Measurements from ENCODE around the gene DDX49. TPM values are rescaled to one million over a fixed set of nuclear protein-coding genes. Genes with fewer than 3 reads are reported as not detected.

DDX49 gene
- polyA plus RNA-seq, 1 of the 3 experiments (the other 2 are of a cell fraction) = 86.8 TPM

- 92% methylated on average over 13 of the region's 17 CpGs for WGBS (ENCODE audit: low lambda C conversion rate)
These were observed 10.4 kb upstream of the DDX49 start for GRCh38 chr19:18908917-18909619.

DNA sequence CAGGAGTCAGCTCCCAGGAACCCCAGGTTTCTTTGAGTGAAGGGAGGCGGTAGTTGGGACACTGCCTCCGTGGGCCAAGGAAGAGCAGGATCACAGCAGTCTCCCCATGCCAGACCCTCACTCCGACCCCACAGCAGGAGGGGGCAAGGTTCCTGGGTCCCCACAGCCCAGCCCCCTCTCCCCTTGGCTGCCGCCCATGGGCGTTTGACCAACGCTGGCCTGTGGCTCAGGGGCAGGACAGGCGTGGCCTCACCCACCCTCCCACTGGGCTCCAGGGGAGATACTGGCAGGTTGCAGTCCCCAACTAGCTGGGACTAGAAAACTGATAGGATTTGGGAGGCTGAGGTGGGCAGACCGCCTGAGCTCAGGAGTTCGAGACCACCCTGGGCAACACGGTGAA is 9.5 kb upstream of the DDX49 start:
- no peaks in the 10 kb centered on the region for H3F3A ChIP-seq (replicated peaks; ENCODE audit: insufficient read depth)
- no peaks in the 10 kb centered on the region for H3K27me3 ChIP-seq (ENCODE audit: insufficient read depth)
- POLR2A ChIA-PET = no interaction called here
- H3K4me1 ChIP-seq (ENCODE audit: control insufficient read depth in 1 of 2, insufficient read depth in 2 of 2, low read depth in 1 of 2, low read length in 1 of 2) = no peaks in the 10 kb centered on the region
- no peak for DNase-seq
- H3K9ac ChIP-seq = no peak overlapping the region
- no peaks in the 10 kb centered on the region for H3K9me2 ChIP-seq
- H3K9me3 ChIP-seq = no peaks in the 10 kb centered on the region
- no peak overlapping the region for H3K4me2 ChIP-seq
- H3K4me3 ChIP-seq (ENCODE audit: low read depth in 2 of 2, low read length in 1 of 2) = no peak overlapping the region
- TF ChIP-seq RFX5 (IDR thresholded peaks at IDR 0.05; ENCODE audit: low read length) = no peak
- TF ChIP-seq RCOR1 (IDR thresholded peaks at IDR 0.05; ENCODE audit: low read length) = no peak
- no peak for TF ChIP-seq RAD21 (IDR thresholded peaks at IDR 0.05; ENCODE audit: low read length)
- no peak for TF ChIP-seq NRF1 (IDR thresholded peaks at IDR 0.05; ENCODE audit: low read depth, low read length)
- TF ChIP-seq MEF2A (IDR thresholded peaks at IDR 0.05; ENCODE audit: borderline replicate concordance, low read depth) = no peak
- TF ChIP-seq FOXM1 (IDR thresholded peaks at IDR 0.05; ENCODE audit: low read depth) = no peak
- TF ChIP-seq JUND (IDR thresholded peaks at IDR 0.05) = no peak
- no peak for TF ChIP-seq ZBTB33 (IDR thresholded peaks at IDR 0.05; ENCODE audit: borderline replicate concordance, low read depth)
- no peak for TF ChIP-seq EZH2phosphoT487 (IDR thresholded peaks at IDR 0.05; ENCODE audit: borderline replicate concordance, low read depth)
- TF ChIP-seq IRF3 (IDR thresholded peaks at IDR 0.05; ENCODE audit: low read depth, low read length) = no peak
- TF ChIP-seq USF1 (IDR thresholded peaks at IDR 0.05; ENCODE audit: borderline replicate concordance, low read depth) = no peak
- no peak for TF ChIP-seq GATA2 (CRISPR knock-in tag; IDR thresholded peaks at IDR 0.05)
- TF ChIP-seq SIN3A (IDR thresholded peaks at IDR 0.05; ENCODE audit: borderline replicate concordance, low read depth, low read length) = no peak
- TF ChIP-seq GABPA (IDR thresholded peaks at IDR 0.05; ENCODE audit: low read depth) = no peak
- no peak for TF ChIP-seq SMC3 (IDR thresholded peaks at IDR 0.05; ENCODE audit: low read depth, low read length)
- no peak for TF ChIP-seq TEAD4 (IDR thresholded peaks at IDR 0.05; ENCODE audit: borderline replicate concordance, insufficient read depth)
- no peak for TF ChIP-seq TCF12 (IDR thresholded peaks at IDR 0.05)
- H4K20me1 ChIP-seq (ENCODE audit: insufficient read depth) = peaks cover 35% of the 10 kb centered on the region
- 100% methylated on average over 4 of the region's 10 CpGs for WGBS (ENCODE audit: low lambda C conversion rate)
- peaks cover 37% of the 10 kb centered on the region for H3K79me2 ChIP-seq (ENCODE audit: insufficient read depth)
- H3K36me3 ChIP-seq (replicated peaks in 1 of 2; ENCODE audit: control insufficient read depth in 1 of 2, insufficient read depth in 2 of 2, low read length in 1 of 2) = peaks cover 26 to 54% of the 10 kb centered on the region in 2 experiments
- H3K27ac ChIP-seq (ENCODE audit: low read depth in 2 of 2, low read length in 1 of 2) = no peak overlapping the region
- no peak overlapping the region for H2AFZ ChIP-seq (ENCODE audit: low read depth)
- CTCF ChIA-PET = interaction anchor here (4.1 kb wide), 1 partner anchor 15 kb away, joined by 22 read pairs; the partner anchor contains the start of gene CERS1

More at GRCh38 chr19:18908917-18909619, 10.4 kb upstream of the DDX49 start:
- Histone ChIP-seq H3K9me2 (no peaks in the 10 kb centered on the region), H4K20me1 (ENCODE audit: insufficient read depth) (peaks cover 26% of the 10 kb centered on the region), H3K4me1 (ENCODE audit: control insufficient read depth in 1 of 2, insufficient read depth in 2 of 2, low read depth in 1 of 2, low read length in 1 of 2) (no peaks in the 10 kb centered on the region), H3K9me3 (no peaks in the 10 kb centered on the region), H3K36me3 (replicated peaks in 1 of 2; ENCODE audit: control insufficient read depth in 1 of 2, insufficient read depth in 2 of 2, low read length in 1 of 2) (peaks cover 23 to 62% of the 10 kb centered on the region in 2 experiments), H3F3A (replicated peaks; ENCODE audit: insufficient read depth) (no peaks in the 10 kb centered on the region), H3K79me2 (ENCODE audit: insufficient read depth) (peaks cover 28% of the 10 kb centered on the region), H3K4me2 (no peak overlapping the region), H2AFZ (ENCODE audit: low read depth) (no peak overlapping the region), H3K4me3 (ENCODE audit: low read depth in 2 of 2, low read length in 1 of 2) (no peak overlapping the region), H3K9ac (no peak overlapping the region), H3K27ac (ENCODE audit: low read depth in 2 of 2, low read length in 1 of 2) (no peak overlapping the region), H3K27me3 (ENCODE audit: insufficient read depth) (no peaks in the 10 kb centered on the region)
- TF ChIP-seq USF1 (IDR thresholded peaks at IDR 0.05; ENCODE audit: borderline replicate concordance, low read depth) (no peak), NRF1 (IDR thresholded peaks at IDR 0.05; ENCODE audit: low read depth, low read length) (no peak)
- ChIA-PET POLR2A (no interaction called here), CTCF (interaction anchor here (4.1 kb wide), 1 partner anchor 14 kb away, joined by 22 read pairs; the partner anchor contains the start of gene CERS1)
- DNase-seq = no peak
